Ammon's horn (tissue), 1 donor: Measurements from ENCODE around the gene PKP3.
"Not testable (repeated sequence)": the region's sequence is repeated elsewhere in the genome, so short reads cannot be mapped to it uniquely, and the experiment has no call there.

ENCODE experiments used
- DNase-seq: peaks from one replicate; pipeline ENCODE4 v3.0.0-alpha.2; 2016; ENCODE audit warnings: low spot score

Gene PKP3

DNA sequence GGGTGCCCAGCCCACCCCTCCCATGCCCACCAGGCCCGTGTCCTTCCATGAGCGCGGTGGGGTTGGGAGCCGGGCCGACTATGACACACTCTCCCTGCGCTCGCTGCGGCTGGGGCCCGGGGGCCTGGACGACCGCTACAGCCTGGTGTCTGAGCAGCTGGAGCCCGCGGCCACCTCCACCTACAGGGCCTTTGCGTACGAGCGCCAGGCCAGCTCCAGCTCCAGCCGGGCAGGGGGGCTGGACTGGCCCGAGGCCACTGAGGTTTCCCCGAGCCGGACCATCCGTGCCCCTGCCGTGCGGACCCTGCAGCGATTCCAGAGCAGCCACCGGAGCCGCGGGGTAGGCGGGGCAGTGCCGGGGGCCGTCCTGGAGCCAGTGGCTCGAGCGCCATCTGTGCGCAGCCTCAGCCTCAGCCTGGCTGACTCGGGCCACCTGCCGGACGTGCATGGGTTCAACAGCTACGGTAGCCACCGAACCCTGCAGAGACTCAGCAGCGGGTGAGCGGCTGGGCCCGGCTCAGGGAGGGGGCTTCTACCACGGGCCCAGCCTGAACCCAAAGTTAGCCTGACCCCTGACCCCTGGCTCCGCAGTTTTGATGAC lies 3.0 kb downstream of the PKP3 start:
- peak; percentile 53 for DNase-seq

DNA sequence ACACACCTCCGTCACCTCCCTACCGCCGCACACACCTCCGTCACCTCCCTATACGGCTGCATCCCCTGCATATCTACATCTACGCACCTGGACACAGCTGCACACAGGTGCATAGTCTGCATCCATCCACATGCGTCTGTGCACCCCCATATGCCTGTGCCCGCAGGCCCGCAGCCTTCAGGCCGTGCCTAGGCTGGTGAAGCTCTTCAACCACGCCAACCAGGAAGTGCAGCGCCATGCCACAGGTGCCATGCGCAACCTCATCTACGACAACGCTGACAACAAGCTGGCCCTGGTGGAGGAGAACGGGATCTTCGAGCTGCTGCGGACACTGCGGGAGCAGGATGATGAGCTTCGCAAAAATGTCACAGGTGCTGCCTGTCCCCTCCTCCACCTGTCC lies 4.8 kb downstream of the PKP3 start:
- DNase-seq, result no peak

DNA sequence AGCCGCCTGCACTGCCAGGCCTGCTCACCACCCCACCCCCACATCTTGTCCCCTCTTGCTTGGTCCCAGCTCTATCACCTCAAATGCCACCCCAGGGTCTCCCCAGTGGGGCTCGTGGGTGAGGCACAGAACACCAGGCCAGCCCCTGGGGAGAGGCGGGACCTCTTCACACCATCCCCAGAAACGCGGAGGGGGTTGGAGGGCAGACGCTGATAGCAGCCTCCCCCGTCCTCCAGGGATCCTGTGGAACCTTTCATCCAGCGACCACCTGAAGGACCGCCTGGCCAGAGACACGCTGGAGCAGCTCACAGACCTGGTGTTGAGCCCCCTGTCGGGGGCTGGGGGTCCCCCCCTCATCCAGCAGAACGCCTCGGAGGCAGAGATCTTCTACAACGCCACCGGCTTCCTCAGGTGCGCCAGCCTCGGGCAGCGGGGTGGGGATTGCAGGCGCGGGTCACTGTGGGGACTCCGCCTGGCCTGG lies 5.8 kb downstream of the PKP3 start:
- DNase-seq, result no peak

DNA sequence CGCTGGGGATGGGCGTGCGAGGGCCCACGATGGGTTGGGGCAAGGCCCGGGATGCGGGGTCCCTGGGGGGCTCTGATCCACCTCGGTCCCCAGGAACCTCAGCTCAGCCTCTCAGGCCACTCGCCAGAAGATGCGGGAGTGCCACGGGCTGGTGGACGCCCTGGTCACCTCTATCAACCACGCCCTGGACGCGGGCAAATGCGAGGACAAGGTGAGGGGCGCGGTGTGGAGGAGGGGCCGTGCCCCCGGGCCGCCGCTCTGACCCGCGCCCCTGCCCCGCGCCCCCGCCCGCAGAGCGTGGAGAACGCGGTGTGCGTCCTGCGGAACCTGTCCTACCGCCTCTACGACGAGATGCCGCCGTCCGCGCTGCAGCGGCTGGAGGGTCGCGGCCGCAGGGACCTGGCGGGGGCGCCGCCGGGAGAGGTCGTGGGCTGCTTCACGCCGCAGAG lies 6.3 kb downstream of the PKP3 start:
- DNase-seq, result no peak

DNA sequence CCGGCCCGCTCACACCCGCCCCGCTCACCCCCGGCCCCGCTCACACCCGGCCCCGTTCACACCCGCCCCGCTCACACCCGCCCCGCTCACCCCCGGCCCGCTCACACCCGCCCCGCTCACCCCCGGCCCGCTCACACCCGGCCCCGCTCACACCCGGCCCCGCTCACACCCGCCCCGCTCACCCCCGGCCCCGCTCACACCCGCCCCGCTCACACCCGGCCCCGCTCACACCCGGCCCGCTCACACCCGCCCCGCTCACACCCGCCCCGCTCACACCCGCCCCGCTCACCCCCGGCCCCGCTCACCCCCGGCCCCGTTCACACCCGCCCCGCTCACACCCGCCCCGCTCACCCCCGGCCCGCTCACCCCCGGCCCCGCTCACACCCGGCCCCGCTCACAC lies 7.2 kb downstream of the PKP3 start:
- not testable (repeated sequence) for DNase-seq

DNA sequence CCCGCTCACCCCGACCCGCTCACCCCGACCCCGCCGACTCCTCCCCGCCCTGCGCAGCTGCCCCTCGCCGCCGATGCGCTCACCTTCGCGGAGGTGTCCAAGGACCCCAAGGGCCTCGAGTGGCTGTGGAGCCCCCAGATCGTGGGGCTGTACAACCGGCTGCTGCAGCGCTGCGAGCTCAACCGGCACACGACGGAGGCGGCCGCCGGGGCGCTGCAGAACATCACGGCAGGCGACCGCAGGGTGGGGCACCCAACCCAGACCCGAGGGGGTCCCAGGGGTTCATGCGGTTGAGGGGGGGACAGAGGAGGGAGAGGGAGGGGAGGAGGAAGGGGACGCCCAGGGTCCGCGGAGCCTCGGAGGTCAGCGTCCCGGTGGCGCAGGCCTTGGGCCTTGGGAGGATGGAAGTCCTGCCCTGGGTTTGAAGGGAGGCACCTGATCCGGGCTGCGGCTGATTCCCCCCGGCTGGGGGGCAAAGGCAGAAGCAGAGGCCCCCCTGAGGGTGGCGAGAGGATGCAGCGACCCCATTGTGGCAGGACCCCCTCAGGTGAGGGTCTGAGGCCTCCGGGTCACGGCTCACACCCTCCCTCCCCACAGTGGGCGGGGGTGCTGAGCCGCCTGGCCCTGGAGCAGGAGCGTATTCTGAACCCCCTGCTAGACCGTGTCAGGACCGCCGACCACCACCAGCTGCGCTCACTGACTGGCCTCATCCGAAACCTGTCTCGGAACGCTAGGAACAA lies 9.2 kb downstream of the PKP3 start:
- no peak for DNase-seq

DNA sequence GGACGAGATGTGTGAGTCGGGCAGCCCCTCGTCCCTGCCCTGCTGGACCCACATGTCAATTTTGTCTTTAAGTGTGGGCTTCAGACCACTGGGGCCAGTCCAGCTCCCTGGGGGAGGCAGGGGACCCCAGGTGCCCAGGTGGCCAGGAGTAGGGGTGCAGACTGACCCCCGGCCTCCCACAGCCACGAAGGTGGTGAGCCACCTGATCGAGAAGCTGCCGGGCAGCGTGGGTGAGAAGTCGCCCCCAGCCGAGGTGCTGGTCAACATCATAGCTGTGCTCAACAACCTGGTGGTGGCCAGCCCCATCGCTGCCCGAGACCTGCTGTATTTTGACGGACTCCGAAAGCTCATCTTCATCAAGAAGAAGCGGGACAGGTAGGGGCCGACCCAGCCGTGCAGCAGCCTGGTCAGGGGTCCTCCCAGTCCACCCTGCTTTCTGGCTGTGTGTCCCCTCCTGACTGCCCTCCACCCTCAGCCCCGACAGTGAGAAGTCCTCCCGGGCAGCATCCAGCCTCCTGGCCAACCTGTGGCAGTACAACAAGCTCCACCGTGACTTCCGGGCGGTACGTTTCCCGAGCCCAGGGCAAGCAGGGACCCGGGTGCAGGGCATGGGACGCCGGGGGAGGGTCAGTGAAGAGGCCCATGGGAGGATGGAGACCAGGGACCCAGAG lies 9.9 kb downstream of the PKP3 start:
- DNase-seq, result no peak

DNA sequence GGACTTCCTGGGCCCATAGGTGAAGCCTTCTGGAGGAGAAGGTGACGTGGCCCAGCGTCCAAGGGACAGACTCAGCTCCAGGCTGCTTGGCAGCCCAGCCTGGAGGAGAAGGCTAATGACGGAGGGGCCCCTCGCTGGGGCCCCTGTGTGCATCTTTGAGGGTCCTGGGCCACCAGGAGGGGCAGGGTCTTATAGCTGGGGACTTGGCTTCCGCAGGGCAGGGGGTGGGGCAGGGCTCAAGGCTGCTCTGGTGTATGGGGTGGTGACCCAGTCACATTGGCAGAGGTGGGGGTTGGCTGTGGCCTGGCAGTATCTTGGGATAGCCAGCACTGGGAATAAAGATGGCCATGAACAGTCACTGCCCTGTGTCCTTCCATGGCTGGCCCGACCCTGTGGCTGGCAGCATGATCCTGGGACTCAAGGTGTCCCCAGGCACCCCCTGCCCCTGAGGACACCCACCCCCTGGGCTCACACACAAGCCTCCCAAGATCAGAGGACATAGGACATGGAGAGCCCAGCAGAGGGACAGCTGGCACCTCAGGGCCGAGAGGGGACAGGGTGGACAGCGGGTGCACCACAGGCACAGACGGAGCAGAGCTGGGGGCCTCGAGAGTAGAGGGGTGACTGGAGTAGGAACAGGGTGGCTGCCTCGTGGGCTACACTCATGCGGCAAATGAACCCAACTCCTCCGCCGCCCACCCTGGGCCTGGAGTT lies 10.7 kb downstream of the PKP3 start:
- no peak for DNase-seq

DNA sequence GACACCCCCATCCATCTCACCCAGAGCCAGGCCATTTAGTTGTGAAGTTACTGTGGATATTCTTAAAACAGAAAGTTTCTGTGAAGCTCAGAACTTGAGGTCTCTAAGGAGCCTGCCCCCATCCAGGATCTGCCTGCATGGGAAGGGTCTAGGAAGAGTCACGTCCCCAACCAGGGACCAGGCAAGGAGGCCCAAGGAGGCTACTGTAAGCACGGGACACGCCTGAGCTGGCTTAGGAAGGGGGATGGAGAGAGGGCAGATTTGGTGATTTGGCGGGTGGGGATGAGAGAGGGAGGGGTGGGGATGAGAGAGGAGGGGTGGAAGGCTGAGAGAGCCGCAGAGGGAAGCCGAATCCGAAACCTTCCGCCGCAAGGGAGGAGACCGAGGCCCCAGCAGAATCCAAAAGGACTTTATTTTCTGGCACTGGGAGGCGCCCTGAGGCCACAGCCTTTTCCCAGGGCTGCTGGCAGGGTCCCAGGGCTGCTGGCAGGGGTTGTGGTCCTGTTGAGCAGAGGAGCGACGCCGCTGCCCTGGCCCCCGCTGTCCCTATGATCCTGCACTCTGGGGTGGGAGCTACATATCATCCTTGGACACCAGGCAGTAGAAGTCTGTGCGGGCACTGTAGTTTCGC lies 11.4 kb downstream of the PKP3 start:
- DNase-seq, result peak; percentile 56

DNA sequence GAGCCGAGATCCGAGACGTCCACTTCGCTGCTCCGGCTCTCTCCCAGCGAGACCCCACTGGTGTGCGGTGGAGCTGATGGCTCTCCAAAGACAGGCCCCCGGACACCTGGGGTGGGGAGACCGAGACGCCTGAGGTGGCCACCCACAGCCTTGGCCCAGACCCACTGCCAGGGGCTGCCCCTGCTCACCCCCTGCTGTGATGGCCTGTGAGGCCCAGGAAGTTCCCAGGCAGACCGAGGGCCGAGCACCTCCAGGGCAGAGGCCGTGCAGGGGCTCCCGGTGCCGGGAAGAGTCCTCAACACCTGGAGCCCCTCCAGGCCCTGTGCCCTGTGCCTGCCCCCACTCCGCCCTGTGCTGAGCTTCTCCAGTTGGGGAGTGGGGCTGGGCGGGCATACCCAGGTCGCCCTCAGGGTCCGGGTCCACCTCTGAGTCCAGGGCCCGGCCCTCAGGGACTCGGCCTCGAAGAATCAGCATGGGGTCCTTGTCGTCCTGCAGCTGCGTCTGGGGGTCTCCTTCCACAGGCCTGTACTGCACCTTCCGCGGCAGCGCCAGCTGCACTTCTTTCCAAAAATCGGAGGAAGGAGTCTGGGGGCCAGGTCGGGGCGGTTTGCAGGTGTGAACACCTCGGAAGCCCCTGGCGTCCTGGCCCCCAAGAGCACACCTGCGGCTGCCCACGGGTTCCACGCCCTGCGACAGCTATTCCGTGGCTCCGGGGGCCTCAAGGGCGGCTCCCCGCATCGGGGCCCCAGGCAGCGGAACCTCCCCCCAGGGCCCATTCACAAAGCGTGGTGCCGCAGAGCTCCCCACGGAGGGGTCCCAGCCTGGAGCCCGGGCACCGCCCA lies 12.2 kb downstream of the PKP3 start:
- DNase-seq, result no peak

DNA sequence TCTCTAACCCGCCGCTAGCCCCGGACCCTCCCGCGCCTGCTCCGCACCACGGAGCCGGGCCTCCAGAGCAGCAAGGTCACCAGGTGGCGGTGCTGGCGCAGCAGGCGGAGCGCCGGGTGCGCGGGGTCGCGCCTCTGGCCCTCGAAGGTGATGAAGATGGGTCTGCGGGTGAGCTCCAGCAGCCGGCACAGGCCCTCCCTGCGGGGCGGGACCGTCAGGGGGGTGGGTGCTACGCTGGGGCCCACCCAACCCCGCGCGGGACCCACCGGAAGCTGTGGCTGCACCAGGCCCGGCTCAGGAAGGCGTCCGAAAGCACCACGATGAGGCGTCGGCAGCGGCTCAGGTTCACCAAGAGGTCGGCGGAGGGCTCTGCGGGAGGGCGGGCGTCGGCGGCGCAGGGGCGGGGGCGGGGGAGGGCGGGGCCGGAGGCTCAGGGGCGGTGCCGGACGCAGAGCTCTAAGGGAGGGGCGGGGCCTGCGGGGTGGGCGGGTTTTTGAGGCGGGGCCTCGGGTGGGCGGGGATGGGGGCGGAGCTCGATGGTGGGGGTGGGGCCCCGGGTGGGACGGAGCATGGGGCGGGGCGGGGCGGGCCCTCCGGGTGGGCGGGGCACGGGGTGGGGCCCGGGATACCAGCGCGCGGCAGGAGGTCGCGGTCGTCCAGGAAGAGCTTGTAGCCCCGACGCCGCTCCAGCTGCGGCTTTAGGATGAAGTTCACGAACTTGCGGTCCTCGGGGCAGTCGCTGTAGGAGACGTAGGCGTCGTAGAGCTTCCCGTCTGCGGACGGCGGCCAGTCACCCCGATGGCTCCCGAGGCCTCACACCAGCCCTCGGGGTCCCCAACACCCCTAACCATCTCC lies 13.0 kb downstream of the PKP3 start:
- peak; percentile 73 for DNase-seq

DNA sequence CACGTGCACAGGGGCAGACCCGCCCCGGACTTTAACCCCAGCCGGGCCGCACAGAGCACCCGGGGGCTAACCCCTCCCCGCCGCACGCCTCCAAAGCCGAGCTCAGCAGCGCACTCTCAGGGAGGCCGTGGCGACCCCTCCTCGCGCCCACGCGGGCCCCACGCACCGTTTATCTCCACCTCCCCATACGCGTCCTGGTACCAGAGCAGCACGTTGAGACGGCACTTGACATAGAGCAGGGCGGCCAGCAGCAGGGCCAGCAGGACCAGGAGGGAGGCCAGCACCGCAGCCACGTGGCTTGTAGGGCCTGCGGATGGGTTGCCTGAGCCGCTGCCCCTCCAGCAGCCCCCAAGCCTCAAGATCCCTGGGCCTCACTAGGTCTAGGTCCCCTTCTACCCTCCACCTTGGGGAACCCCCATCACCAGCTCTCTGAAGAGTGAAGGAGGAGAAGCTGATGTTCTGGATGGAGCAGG lies 13.7 kb downstream of the PKP3 start:
- DNase-seq, result no peak

DNA sequence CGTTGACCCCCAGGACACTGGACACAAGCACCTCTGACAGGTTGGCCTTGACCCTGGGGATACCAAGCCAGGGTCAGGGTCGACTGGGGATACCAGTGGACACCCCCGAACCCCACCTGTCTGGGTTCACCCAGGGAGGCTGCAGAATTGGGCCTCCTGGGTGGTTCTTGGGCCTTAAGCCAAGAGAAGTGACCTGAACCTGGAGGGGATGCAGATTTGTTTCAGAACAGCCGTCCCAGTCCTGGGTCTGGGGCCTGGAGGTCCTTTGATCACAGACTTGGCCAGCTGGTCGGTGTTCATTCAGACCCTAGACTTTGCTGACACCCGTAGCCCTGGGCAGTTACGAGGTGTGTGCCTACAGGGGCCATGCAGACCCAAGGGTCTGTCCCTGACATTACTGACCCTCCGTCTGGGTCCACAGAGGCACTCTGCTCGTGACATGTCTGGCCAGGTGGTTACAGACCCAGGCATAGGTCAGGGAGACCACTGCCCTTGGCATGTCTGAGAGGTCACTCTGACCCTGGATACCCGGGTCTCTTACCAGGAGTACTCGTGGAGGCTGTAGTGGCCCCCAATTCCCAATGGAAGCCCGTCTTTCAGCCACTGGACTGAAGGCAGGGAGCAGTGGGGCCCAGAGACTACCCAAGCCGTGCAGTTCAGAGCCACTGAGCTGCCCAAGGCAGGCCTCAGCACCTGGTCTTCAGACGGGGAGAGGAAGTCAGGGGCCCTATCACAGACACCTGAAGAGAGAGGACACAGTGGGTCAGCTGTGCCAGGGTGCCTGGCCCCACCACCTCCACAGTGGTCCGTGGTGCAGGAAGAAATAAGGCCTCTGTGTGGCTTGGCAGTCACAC lies 14.4 kb downstream of the PKP3 start:
- no peak for DNase-seq

DNA sequence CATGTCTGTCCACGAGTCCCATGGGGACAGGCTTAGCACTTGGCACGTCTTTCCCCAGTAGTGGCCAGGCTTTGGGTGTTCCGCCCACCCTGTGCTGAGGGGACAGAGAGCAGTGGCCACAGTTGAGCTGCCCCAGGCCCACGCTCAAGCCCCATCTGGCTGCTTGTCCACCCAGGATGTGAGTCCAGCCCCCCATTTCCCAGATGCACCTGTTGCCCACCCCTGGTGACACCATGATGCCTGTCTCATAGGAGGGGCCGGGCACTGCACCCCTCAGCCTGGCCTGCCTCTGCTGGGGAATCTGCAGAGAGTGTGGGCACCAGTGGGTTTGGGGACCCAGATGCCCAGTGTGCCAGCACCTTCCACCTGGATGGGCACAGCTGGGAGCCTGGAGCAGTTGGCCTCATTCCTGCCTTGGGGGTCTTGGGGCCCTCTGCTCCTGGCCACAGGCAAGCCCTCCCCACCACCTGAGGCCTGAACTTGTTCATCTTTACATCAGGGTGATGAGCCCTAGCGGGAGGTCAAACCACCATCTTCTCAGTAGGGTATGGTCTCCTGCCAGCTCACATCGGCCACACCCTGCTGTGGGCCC lies 15.1 kb downstream of the PKP3 start:
- DNase-seq, result no peak

DNA sequence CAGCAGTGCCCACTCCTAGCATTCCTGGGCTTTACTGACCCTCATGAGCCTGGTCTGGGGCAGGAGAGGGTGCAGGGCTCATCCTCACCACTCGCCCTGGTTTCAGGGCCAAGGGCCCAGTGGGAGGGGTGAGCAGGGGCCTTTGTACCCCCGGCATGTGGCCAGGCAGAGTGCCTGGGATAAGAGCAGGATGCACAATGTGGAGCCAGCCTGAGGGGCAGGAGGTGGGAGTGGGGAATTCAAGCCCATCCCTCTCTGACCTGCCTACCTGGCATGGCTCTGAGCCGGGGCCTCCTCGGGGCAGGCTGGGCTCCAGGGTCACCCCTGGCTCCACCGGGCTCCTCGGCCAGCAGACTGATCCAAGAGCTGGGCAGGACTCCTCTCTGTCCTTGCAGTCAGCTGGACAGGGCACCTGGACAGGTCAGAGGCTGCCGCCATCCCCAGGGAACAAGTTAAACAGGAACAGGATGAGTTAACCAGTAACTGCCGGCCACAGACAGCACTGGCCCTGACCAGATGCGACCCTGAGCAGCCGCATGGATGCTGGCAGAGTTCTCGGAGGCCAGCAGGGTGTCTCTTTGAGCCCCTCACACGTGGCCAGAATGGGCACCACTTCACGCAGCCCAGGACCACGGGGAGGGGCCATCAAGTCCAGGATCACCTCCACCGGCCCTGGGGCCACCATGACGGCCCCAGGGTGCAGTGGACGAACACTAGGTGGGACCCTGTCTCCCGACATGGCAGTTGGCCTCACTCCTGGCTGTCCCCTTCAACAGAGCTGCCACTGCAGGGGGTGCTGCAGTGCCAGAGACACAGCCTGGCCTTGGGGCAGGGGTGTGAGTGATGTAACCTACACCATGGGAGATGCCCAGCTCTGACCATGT lies 15.8 kb downstream of the PKP3 start:
- no peak for DNase-seq

DNA sequence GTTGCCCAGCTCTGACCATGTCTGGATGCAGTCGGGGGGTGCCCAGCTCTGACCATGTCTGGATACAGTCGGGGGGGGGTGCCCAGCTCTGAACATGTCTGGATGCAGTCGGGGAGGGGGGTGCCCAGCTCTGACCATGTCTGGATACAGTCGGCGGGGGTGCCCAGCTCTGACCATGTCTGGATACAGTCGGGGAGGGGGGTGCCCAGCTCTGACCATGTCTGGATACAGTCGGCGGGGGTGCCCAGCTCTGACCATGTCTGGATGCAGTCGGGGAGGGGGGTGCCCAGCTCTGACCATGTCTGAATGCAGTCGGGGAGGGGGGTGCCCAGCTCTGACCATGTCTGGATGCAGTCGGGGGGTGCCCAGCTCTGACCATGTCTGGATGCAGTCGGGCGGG lies 16.7 kb downstream of the PKP3 start:
- not testable (repeated sequence) for DNase-seq

DNA sequence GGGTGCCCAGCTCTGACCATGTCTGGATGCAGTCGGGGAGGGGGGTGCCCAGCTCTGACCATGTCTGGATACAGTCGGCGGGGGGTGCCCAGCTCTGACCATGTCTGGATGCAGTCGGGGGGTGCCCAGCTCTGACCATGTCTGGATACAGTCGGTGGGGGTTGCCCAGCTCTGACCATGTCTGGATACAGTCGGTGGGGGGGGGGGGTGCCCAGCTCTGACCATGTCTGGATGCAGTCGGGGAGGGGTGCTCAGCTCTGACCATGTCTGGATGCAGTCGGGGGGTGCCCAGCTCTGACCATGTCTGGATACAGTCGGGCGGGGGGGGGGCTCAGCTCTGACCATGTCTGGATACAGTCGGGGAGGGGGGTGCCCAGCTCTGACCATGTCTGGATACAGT lies 17.5 kb downstream of the PKP3 start:
- DNase-seq, result not testable (repeated sequence)
